Fibroblast of lung (primary cell): ENCODE measurements around the gene THRAP3. TPM values are rescaled to one million over a fixed set of nuclear protein-coding genes. Genes with fewer than 3 reads are reported as not detected.

ENCODE experiments used
- DNase-seq, 2 donors: peaks; one replicate each; pipeline versions ENCODE4 v3.0.0 to v3.0.0-alpha.2; 2010; ENCODE audit warnings: low read depth in 2 of 2
- H2AFZ ChIP-seq: 2 replicates; pipeline ENCODE4 v1.5.1; 2012; ENCODE audit warnings: low read length, control low read depth, inconsistent platforms
- H3K27ac ChIP-seq: 2 replicates; pipeline ENCODE4 v1.5.1; 2011; ENCODE audit warnings: low read length, control low read depth; ENCODE audit not compliant: insufficient read depth
- H3K27me3 ChIP-seq: 2 replicates; pipeline ENCODE4 v1.5.1; 2011; ENCODE audit warnings: mild to moderate bottlenecking, low read length; ENCODE audit not compliant: control insufficient read depth, insufficient read depth
- H3K36me3 ChIP-seq: 2 replicates; pipeline ENCODE4 v1.5.1; 2011; ENCODE audit warnings: low read length; ENCODE audit not compliant: control insufficient read depth, insufficient read depth
- H3K4me1 ChIP-seq: 2 replicates; pipeline ENCODE4 v1.5.1; 2011; ENCODE audit warnings: low read length; ENCODE audit not compliant: control insufficient read depth, insufficient read depth; ENCODE audit errors: extremely low read depth
- H3K4me2 ChIP-seq: 2 replicates; pipeline ENCODE4 v1.5.1; 2011; ENCODE audit warnings: low read length, control low read depth; ENCODE audit not compliant: insufficient read depth; ENCODE audit errors: extremely low read depth
- H3K4me3 ChIP-seq, 4 experiments: fragments of 200-600 bp in 1 of 4; sonication (generic) in 1 of 4; replicated peaks in 1 of 4; 2 replicates each; pipeline ENCODE4 v1.5.1; 2011 to 2016; ENCODE audit warnings: low read length in 4 of 4, low read depth in 3 of 4, mild to moderate bottlenecking in 3 of 4, control low read depth in 2 of 4, inconsistent platforms in 1 of 4, mixed read lengths in 1 of 4; ENCODE audit not compliant: insufficient read depth in 1 of 4; ENCODE audit errors: control extremely low read depth in 1 of 4
- H3K79me2 ChIP-seq: 2 replicates; pipeline ENCODE4 v1.5.1; 2012; ENCODE audit warnings: mild to moderate bottlenecking, low read length, inconsistent platforms; ENCODE audit not compliant: control insufficient read depth, insufficient read depth
- H3K9ac ChIP-seq: 2 replicates; pipeline ENCODE4 v1.5.1; 2011; ENCODE audit warnings: mild to moderate bottlenecking, low read length, control low read depth; ENCODE audit not compliant: insufficient read depth
- H3K9me3 ChIP-seq: 2 replicates; pipeline ENCODE4 v1.5.1; 2012; ENCODE audit warnings: low read depth, low read length; ENCODE audit not compliant: control insufficient read depth, insufficient read depth
- H4K20me1 ChIP-seq: 2 replicates; pipeline ENCODE4 v1.5.1; 2011; ENCODE audit warnings: low read length; ENCODE audit not compliant: control insufficient read depth, insufficient read depth; ENCODE audit errors: extremely low read depth
- EZH2 ChIP-seq: IDR thresholded peaks from 2 replicates; pipeline ENCODE4 v1.5.1; 2012; ENCODE audit warnings: low read length, control low read depth, mild to moderate bottlenecking; ENCODE audit errors: missing control alignments
- polyA plus RNA-seq, 2 donors: library from polyadenylated mRNA; depleted of rRNA in 1 of 2; stranded (reverse) in 1 of 2; unstranded in 1 of 2; fragments of >200 nt; gene quantifications; 2 replicates each; pipeline ENCODE4 v1.2.1, GENCODE V29; 2011 to 2012; ENCODE audit warnings: missing spikeins in 1 of 2
- total RNA-seq: library from RNA; depleted of rRNA; stranded (reverse); fragments of >200 nt; gene quantifications from 2 replicates; pipeline ENCODE4 v1.2.1, GENCODE V29; 2014
- TF ChIP-seq, protein P1 (sequence below), 2 donors: IDR thresholded peaks in 1 of 2; conservative IDR thresholded peaks in 1 of 2; 1 replicate in 1 of 2; 2 replicates in 1 of 2; pipeline ENCODE4 v1.5.1; 2011 to 2012; ENCODE audit warnings: low read length in 2 of 2, control low read depth in 1 of 2, inconsistent platforms in 1 of 2, low read depth in 1 of 2, mild to moderate bottlenecking in 1 of 2

The THRAP3 gene
- total and polyA plus RNA-seq, 2 donors (not counting 1 experiment from before 2014, with no cell fraction given): 92.5 to 97.5 TPM

GRCh38 chr1:36320767-36321118 lies 96.5 kb downstream of the THRAP3 start:
- Histone ChIP-seq H3K36me3 (peaks cover 12% of the 10 kb centered on the region), H3K4me2 (peak overlapping the region; percentile 85), H2AFZ (no peak overlapping the region), H4K20me1 (no peaks in the 10 kb centered on the region), H3K27ac (peak overlapping the region; percentile 66), H3K4me1 (peaks cover 22% of the 10 kb centered on the region), H3K9me3 (no peaks in the 10 kb centered on the region), H3K4me3 (peak overlapping the region; percentile 27 to 90 (median 40)), H3K79me2 (peaks cover 18% of the 10 kb centered on the region), H3K9ac (peak overlapping the region; percentile 73), H3K27me3 (no peaks in the 10 kb centered on the region)
- DNase-seq: no peak
- TF ChIP-seq, protein P1, sequence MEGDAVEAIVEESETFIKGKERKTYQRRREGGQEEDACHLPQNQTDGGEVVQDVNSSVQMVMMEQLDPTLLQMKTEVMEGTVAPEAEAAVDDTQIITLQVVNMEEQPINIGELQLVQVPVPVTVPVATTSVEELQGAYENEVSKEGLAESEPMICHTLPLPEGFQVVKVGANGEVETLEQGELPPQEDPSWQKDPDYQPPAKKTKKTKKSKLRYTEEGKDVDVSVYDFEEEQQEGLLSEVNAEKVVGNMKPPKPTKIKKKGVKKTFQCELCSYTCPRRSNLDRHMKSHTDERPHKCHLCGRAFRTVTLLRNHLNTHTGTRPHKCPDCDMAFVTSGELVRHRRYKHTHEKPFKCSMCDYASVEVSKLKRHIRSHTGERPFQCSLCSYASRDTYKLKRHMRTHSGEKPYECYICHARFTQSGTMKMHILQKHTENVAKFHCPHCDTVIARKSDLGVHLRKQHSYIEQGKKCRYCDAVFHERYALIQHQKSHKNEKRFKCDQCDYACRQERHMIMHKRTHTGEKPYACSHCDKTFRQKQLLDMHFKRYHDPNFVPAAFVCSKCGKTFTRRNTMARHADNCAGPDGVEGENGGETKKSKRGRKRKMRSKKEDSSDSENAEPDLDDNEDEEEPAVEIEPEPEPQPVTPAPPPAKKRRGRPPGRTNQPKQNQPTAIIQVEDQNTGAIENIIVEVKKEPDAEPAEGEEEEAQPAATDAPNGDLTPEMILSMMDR (conservative IDR thresholded peaks at IDR 0.05 in 1 of 2, IDR thresholded peaks at IDR 0.05 in 1 of 2; ENCODE audit: low read depth in 1 of 2, low read length in 2 of 2): no peak
- no peak for TF ChIP-seq EZH2

DNA sequence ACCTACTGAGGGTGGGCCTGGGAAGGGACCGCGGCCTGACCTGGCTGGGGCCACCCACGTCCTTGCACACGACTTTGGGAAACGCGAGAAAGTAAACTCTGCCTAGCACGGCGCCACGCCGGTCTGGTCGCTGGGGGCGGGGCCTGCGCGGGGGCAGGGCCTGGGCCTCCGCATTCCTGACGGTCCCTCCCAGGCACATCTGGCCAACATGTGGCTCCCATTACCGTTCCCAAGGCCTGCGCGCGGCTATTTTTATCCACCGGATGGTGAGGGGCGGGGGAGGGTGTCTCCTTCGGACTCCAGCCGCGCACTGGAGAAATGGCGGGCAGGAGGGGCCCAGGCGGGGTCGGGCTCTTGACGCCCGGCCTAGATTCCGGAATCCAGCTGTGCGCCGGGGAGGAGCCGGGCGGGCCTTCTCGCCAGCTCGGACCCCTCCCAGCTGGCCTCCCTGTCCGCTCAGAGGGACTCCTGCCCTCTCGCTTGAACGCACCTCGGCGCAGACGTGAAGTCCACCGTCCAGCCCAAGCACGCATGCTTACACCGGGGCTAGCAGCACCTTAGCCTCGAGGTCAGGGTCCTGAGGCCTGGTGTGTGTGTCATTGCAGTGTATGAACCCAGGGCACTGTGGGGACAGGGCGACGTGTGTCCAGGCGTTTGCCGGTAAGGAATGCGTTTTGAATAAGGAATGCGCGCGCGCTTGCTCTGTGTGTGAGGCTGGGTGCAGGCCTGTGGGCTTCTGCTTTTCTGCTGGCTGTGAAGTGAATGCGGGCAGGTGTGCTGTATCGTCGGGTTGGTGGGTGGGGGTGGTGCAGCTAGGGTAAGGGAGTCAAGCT lies 97.1 kb downstream of the THRAP3 start:
- H3K9me3 ChIP-seq: no peaks in the 10 kb centered on the region
- H3K4me2 ChIP-seq: peak overlapping the region; percentile 95
- H2AFZ ChIP-seq: no peak overlapping the region
- TF ChIP-seq, protein P1 (conservative IDR thresholded peaks at IDR 0.05 in 1 of 2, IDR thresholded peaks at IDR 0.05 in 1 of 2; ENCODE audit: low read depth in 1 of 2, low read length in 2 of 2): no peak
- no peak for TF ChIP-seq EZH2
- H3K4me3 ChIP-seq: peak overlapping the region; percentile 59 to 94 (median 87)
- H4K20me1 ChIP-seq: no peaks in the 10 kb centered on the region
- H3K27ac ChIP-seq: peak overlapping the region; percentile 96
- peaks cover 22% of the 10 kb centered on the region for H3K4me1 ChIP-seq
- H3K27me3 ChIP-seq: no peaks in the 10 kb centered on the region
- H3K36me3 ChIP-seq: peaks cover 12% of the 10 kb centered on the region
- peaks cover 18% of the 10 kb centered on the region for H3K79me2 ChIP-seq
- peak overlapping the region; percentile 94 for H3K9ac ChIP-seq
- peak; percentile 66 to 97 for DNase-seq

DNA sequence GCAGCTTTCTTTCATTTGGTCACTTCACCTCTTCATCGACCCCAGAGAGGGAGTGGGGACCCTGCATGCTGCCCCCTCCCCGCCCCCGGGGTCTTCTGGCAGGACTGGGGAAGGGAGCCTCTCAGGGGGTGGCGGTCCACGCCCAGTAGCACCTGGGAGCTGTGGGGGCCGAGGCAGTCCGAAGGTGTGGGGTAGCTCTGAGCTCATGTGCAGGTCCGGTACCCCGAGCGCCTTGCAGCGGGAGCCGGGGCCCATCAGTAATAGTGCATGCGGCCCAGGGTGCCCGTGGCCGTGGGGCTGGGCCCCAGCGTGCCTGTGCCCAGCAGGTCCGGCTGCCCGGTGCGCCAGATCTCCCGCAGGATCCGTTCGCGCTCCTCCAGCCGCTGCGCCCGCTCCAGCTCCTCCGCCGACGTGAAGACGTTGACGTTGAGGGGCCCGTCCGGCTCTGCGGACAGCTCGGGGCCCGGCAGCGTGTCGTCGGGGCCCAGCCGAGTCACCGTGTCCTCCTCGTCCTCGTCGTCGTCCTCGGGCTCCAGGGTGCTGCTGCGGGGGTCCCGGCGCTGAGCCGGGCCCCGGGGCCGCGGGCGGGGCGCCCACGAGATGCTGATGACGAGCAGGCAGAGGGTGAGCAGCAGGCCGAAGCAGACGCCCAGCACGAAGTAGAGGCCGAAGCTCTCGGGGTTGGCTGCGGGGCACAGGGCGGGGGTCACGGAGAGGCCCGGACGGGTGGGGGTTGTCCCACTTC lies 98.0 kb downstream of the THRAP3 start:
- Histone ChIP-seq H3K4me2 (peak overlapping the region; percentile 95), H3K9me3 (no peaks in the 10 kb centered on the region), H2AFZ (no peak overlapping the region), H3K27ac (peak overlapping the region; percentile 96), H3K27me3 (no peaks in the 10 kb centered on the region), H4K20me1 (no peaks in the 10 kb centered on the region), H3K36me3 (peaks cover 10% of the 10 kb centered on the region), H3K4me1 (peaks cover 24% of the 10 kb centered on the region), H3K79me2 (peaks cover 18% of the 10 kb centered on the region), H3K4me3 (peak overlapping the region; percentile 59 to 94 (median 87)), H3K9ac (peak overlapping the region; percentile 94)
- TF ChIP-seq EZH2: no peak
- TF ChIP-seq, protein P1 (conservative IDR thresholded peaks at IDR 0.05 in 1 of 2, IDR thresholded peaks at IDR 0.05 in 1 of 2; ENCODE audit: low read depth in 1 of 2, low read length in 2 of 2): no peak
- DNase-seq: peak in 1 of 2 donors; percentile 26
